ENCODE measurements around the gene NUCB2.
A peak's percentile ranks its signal among the peaks of the same experiment; 100 is the strongest.

Gene NUCB2

DNA sequence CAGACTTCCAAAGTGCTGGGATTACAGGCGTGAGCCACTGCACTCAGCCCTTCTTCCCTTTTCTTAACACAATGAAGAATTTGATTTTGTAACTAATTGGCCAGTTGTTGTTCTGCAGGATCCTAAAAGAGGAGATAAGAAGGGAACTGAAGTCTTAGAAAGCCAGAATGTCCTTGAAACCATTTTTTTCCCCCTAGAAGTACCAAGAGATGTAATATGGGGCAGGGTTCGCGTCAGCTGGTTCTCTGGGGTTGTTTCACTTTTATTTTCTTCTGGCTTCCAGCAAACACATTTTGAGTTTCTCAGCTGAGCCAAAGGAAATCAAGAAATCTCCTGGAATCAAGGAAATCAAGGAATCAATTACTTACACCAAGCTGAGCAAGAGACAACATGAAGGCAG lies 7.6 kb upstream of the NUCB2 start:
- no peak overlapping the region for H3K4me2 ChIP-seq (ENCODE audit: low read depth, low read length, poor library complexity, severe bottlenecking)
- no peaks in the 10 kb centered on the region for H3F3A ChIP-seq (ENCODE audit: low read depth)
- H3K9me3 ChIP-seq (ENCODE audit: insufficient read depth, low read depth, low read length): no peaks in the 10 kb centered on the region
- H3K9ac ChIP-seq (ENCODE audit: low read depth, low read length, poor library complexity, severe bottlenecking): no peak overlapping the region
- H3K27me3 ChIP-seq (ENCODE audit: insufficient read depth, low read length, poor library complexity, severe bottlenecking): no peaks in the 10 kb centered on the region
- no peak overlapping the region for H2AFZ ChIP-seq (ENCODE audit: low read length)
- no peak overlapping the region for H3K4me3 ChIP-seq (ENCODE audit: low read length, poor library complexity, severe bottlenecking)
- H3K9me2 ChIP-seq (replicated peaks; ENCODE audit: low read depth, low read length): no peaks in the 10 kb centered on the region
- H3K4me1 ChIP-seq (ENCODE audit: insufficient read depth, low read length, poor library complexity, severe bottlenecking): peaks cover 26% of the 10 kb centered on the region
- TF ChIP-seq, protein P1, sequence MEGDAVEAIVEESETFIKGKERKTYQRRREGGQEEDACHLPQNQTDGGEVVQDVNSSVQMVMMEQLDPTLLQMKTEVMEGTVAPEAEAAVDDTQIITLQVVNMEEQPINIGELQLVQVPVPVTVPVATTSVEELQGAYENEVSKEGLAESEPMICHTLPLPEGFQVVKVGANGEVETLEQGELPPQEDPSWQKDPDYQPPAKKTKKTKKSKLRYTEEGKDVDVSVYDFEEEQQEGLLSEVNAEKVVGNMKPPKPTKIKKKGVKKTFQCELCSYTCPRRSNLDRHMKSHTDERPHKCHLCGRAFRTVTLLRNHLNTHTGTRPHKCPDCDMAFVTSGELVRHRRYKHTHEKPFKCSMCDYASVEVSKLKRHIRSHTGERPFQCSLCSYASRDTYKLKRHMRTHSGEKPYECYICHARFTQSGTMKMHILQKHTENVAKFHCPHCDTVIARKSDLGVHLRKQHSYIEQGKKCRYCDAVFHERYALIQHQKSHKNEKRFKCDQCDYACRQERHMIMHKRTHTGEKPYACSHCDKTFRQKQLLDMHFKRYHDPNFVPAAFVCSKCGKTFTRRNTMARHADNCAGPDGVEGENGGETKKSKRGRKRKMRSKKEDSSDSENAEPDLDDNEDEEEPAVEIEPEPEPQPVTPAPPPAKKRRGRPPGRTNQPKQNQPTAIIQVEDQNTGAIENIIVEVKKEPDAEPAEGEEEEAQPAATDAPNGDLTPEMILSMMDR (conservative IDR thresholded peaks at IDR 0.05; ENCODE audit: low read length): no peak
- TF ChIP-seq EZH2phosphoT487 (IDR thresholded peaks at IDR 0.05; ENCODE audit: borderline replicate concordance): no peak
- no peaks in the 10 kb centered on the region for H3K36me3 ChIP-seq (ENCODE audit: insufficient read depth, low read length)
- no peaks in the 10 kb centered on the region for H4K20me1 ChIP-seq (ENCODE audit: insufficient read depth, low read length, poor library complexity, severe bottlenecking)
- H3K79me2 ChIP-seq (ENCODE audit: insufficient read depth, low read length): 0 out of 2 replicates have a peak, but pooled peaks cover 2% of the 10 kb centered on the region

DNA sequence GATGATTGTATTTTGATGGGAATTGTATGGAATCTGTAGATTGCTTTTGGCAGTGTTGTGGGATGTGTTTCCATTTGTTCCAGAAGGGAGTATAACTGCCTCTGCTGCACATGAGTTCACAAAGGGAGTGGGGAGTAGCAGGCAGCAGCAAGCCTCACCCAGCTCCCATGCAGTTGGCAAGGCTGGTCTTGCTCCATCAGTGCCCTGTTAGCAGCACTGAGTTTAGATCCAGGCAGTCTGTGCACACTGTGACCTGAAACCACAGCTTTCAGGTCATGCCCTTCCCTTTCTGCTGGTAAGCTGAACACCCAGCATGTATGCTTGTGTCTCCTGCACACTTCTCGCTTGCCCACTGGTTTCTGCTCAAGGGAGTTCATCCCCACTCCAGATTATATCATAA lies 3.7 kb upstream of the NUCB2 start:
- TF ChIP-seq EZH2phosphoT487 (IDR thresholded peaks at IDR 0.05; ENCODE audit: borderline replicate concordance): no peak
- TF ChIP-seq, protein P1 (conservative IDR thresholded peaks at IDR 0.05; ENCODE audit: low read length): no peak
- Histone ChIP-seq H3F3A (ENCODE audit: low read depth) (peaks cover 18% of the 10 kb centered on the region; the same call in 1 of the 2 replicates), H4K20me1 (ENCODE audit: insufficient read depth, low read length, poor library complexity, severe bottlenecking) (peaks cover 2% of the 10 kb centered on the region), H3K9me3 (ENCODE audit: insufficient read depth, low read depth, low read length) (no peaks in the 10 kb centered on the region), H3K79me2 (ENCODE audit: insufficient read depth, low read length) (peaks cover 18% of the 10 kb centered on the region), H3K4me2 (ENCODE audit: low read depth, low read length, poor library complexity, severe bottlenecking) (peak overlapping the region; percentile 34), H3K36me3 (ENCODE audit: insufficient read depth, low read length) (no peaks in the 10 kb centered on the region; the same call in 1 of the 2 replicates), H3K9ac (ENCODE audit: low read depth, low read length, poor library complexity, severe bottlenecking) (peak overlapping the region; percentile 46), H2AFZ (ENCODE audit: low read length) (no peak overlapping the region), H3K4me3 (ENCODE audit: low read length, poor library complexity, severe bottlenecking) (no peak overlapping the region), H3K27me3 (ENCODE audit: insufficient read depth, low read length, poor library complexity, severe bottlenecking) (no peaks in the 10 kb centered on the region), H3K9me2 (replicated peaks; ENCODE audit: low read depth, low read length) (no peaks in the 10 kb centered on the region), H3K4me1 (ENCODE audit: insufficient read depth, low read length, poor library complexity, severe bottlenecking) (peaks cover 43% of the 10 kb centered on the region)

DNA sequence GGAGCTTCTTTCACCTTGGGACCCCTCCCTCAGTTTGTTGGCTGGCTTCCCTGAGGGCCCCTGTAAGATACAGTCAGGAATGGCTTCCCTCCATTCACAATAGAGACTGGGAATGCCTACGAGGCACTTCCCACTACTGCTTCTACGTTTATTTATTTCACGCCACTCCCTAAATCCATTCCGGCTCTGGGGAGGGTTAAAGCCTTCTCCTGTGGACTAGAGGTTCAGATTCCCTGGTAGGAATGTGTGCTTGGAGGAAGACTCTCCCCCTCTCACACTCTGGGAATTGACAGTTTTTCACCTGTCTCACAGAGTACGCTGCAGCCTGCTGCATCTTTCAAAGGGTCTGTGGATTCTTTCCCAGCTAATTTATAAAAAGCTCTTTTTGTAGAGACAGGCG lies 3.3 kb upstream of the NUCB2 start:
- TF ChIP-seq EZH2phosphoT487 (IDR thresholded peaks at IDR 0.05; ENCODE audit: borderline replicate concordance): no peak
- TF ChIP-seq, protein P1 (conservative IDR thresholded peaks at IDR 0.05; ENCODE audit: low read length): no peak
- Histone ChIP-seq H3K9me2 (replicated peaks; ENCODE audit: low read depth, low read length) (no peaks in the 10 kb centered on the region), H3K9me3 (ENCODE audit: insufficient read depth, low read depth, low read length) (no peaks in the 10 kb centered on the region), H2AFZ (ENCODE audit: low read length) (no peak overlapping the region), H3K27me3 (ENCODE audit: insufficient read depth, low read length, poor library complexity, severe bottlenecking) (no peaks in the 10 kb centered on the region), H4K20me1 (ENCODE audit: insufficient read depth, low read length, poor library complexity, severe bottlenecking) (peaks cover 6% of the 10 kb centered on the region), H3K4me1 (ENCODE audit: insufficient read depth, low read length, poor library complexity, severe bottlenecking) (peaks cover 43% of the 10 kb centered on the region), H3K79me2 (ENCODE audit: insufficient read depth, low read length) (peaks cover 22% of the 10 kb centered on the region), H3K36me3 (ENCODE audit: insufficient read depth, low read length) (no peaks in the 10 kb centered on the region; the same call in 1 of the 2 replicates), H3K9ac (ENCODE audit: low read depth, low read length, poor library complexity, severe bottlenecking) (peak overlapping the region; percentile 46), H3F3A (ENCODE audit: low read depth) (peaks cover 18% of the 10 kb centered on the region; the same call in 1 of the 2 replicates), H3K4me3 (ENCODE audit: low read length, poor library complexity, severe bottlenecking) (no peak overlapping the region), H3K4me2 (ENCODE audit: low read depth, low read length, poor library complexity, severe bottlenecking) (peak overlapping the region; percentile 34)

Data from Loucy (cell line).